Common myeloid progenitor, CD34-positive (primary cell): ENCODE data around the gene GSTO1.
A peak's percentile ranks its signal among the peaks of the same experiment; 100 is the strongest.

Experiments
- CTCF ChIA-PET: fragments of 350-600 bp; sonication (Branson Sonifier 250); formaldehyde crosslinking; loops from one replicate; lab custom pipeline; 2021; ENCODE audit warnings: antibody characterized with exemption; lab: Charles Lee
- POLR2A ChIA-PET: fragments of 350-600 bp; sonication (Branson Sonifier 250); formaldehyde crosslinking; loops from one replicate; lab custom pipeline; 2021; ENCODE audit warnings: antibody characterized with exemption; lab: Charles Lee
- DNase-seq, 3 donors: peaks; one replicate each; pipeline versions ENCODE4 v3.0.0 to v3.0.0-alpha.2; 2013
- H3K27ac ChIP-seq, 2 experiments: 1 replicate in 1 of 2; 2 replicates in 1 of 2; pipeline ENCODE4 v1.7.0; 2013; ENCODE audit warnings: inconsistent platforms in 2 of 2, low read length in 2 of 2, mild to moderate bottlenecking in 2 of 2, low read depth in 1 of 2, moderate library complexity in 1 of 2; ENCODE audit not compliant: severe bottlenecking in 2 of 2, insufficient read depth in 1 of 2, poor library complexity in 1 of 2
- H3K27me3 ChIP-seq, 5 experiments: replicated peaks in 2 of 5; 1 replicate in 3 of 5; 2 replicates in 2 of 5; pipeline versions ENCODE4 v1.6.1 to v1.7.0; 2013; ENCODE audit warnings: low read length in 4 of 5, mild to moderate bottlenecking in 2 of 5, moderate library complexity in 2 of 5, inconsistent platforms in 1 of 5; ENCODE audit not compliant: insufficient read depth in 5 of 5, control insufficient read depth in 4 of 5
- H3K36me3 ChIP-seq, 4 experiments: 1 replicate in 2 of 4; 2 replicates in 2 of 4; pipeline versions ENCODE4 v1.6.1 to v1.7.0; 2013; ENCODE audit warnings: low read length in 3 of 4, control low read depth in 1 of 4, mild to moderate bottlenecking in 1 of 4; ENCODE audit not compliant: control insufficient read depth in 4 of 4, insufficient read depth in 4 of 4
- H3K4me1 ChIP-seq, 4 experiments: 1 replicate in 3 of 4; 2 replicates in 1 of 4; pipeline versions ENCODE4 v1.6.1 to v1.7.1; 2013; ENCODE audit warnings: low read length in 3 of 4, mild to moderate bottlenecking in 3 of 4, control low read depth in 1 of 4, inconsistent platforms in 1 of 4, moderate library complexity in 1 of 4; ENCODE audit not compliant: control insufficient read depth in 4 of 4, insufficient read depth in 4 of 4; ENCODE audit errors: control extremely low read depth in 1 of 4
- H3K4me3 ChIP-seq, 7 experiments: 1 replicate in 4 of 7; 2 replicates in 3 of 7; pipeline versions ENCODE4 v1.5.1 to v1.7.0; 2013; ENCODE audit warnings: mild to moderate bottlenecking in 7 of 7, low read length in 6 of 7, moderate library complexity in 6 of 7, inconsistent platforms in 2 of 7, low read depth in 2 of 7, control low read depth in 1 of 7; ENCODE audit not compliant: insufficient read depth in 4 of 7, control insufficient read depth in 1 of 7; ENCODE audit errors: extremely low read depth in 1 of 7
- H3K9me3 ChIP-seq, 5 experiments: 1 replicate in 4 of 5; 2 replicates in 1 of 5; pipeline versions ENCODE4 v1.6.1 to v1.7.1; 2013; ENCODE audit warnings: low read length in 4 of 5, mild to moderate bottlenecking in 2 of 5, inconsistent platforms in 1 of 5, low read depth in 1 of 5, moderate library complexity in 1 of 5; ENCODE audit not compliant: control insufficient read depth in 4 of 5, insufficient read depth in 2 of 5; ENCODE audit errors: control extremely low read depth in 1 of 5
- WGBS: methylation state at CpG from one replicate; pipeline ENCODE4 v1.1.5; 2013; ENCODE audit not compliant: insufficient coverage; 5-methylcytosine and 5-hydroxymethylcytosine counted together

GSTO1 gene

DNA sequence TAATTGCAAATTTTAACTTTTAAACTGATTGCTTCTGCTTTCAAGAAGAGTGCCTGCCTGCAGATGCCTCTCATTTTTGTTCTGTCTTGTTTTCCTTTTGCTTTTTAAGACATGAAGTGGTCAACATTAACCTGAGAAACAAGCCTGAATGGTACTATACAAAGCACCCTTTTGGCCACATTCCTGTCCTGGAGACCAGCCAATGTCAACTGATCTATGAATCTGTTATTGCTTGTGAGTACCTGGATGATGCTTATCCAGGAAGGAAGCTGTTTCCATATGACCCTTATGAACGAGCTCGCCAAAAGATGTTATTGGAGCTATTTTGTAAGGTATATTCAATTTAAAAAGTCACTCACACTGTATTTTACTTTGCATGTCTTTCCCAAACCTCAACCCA, 23.1 kb downstream of the GSTO1 start:
- no peaks in the 10 kb centered on the region for H3K27me3 ChIP-seq
- no peak overlapping the region for H3K27ac ChIP-seq
- H3K4me3 ChIP-seq = no peak overlapping the region
- no peaks in the 10 kb centered on the region for H3K9me3 ChIP-seq
- ChIA-PET CTCF (interaction anchor here (0.9 to 9.6 kb wide), 5 partner anchors 15 to 76 kb away, joined by 3 to 207 read pairs (median 4); partner anchors contain the start of genes CFAP58 and GSTO1), POLR2A (no interaction called here)
- no peak for DNase-seq
- no peaks in the 10 kb centered on the region for H3K36me3 ChIP-seq
- WGBS = no CpG with 5 or more reads among the region's 2 CpGs
- H3K4me1 ChIP-seq = peaks cover 0 to 20% (median 9%) of the 10 kb centered on the region in 4 experiments

- ChIA-PET POLR2A (interaction anchor here (0.6 to 0.9 kb wide), 2 partner anchors 9 to 12 kb away, joined by 3 read pairs; no protein-coding TSS in a partner anchor), CTCF (interaction anchor here (1.0 to 9.6 kb wide), 4 partner anchors 13 to 70 kb away, joined by 4 to 207 read pairs (median 48); partner anchors contain the start of gene ITPRIP)
- H3K4me3 ChIP-seq = peak overlapping the region in 2 of 7 experiments; percentile 10 to 12
- no peaks in the 10 kb centered on the region for H3K27me3 ChIP-seq
- no peak overlapping the region for H3K27ac ChIP-seq
- H3K4me1 ChIP-seq = peaks cover 0 to 16% (median 5%) of the 10 kb centered on the region in 4 experiments
- H3K36me3 ChIP-seq = no peaks in the 10 kb centered on the region
- no peak for DNase-seq
- no peaks in the 10 kb centered on the region for H3K9me3 ChIP-seq
- WGBS = no CpG with 5 or more reads among the region's 3 CpGs
Observed at GRCh38 chr10:104279550-104280259, 25.0 kb downstream of the GSTO1 start.

- 94% methylated on average over 2 of the region's 3 CpGs for WGBS
- POLR2A ChIA-PET = no interaction called here
- Histone ChIP-seq H3K4me3 (no peak overlapping the region), H3K27ac (no peak overlapping the region), H3K27me3 (no peaks in the 10 kb centered on the region), H3K9me3 (no peaks in the 10 kb centered on the region), H3K36me3 (no peaks in the 10 kb centered on the region), H3K4me1 (peaks cover 0 to 6% (median 3%) of the 10 kb centered on the region in 4 experiments)
- DNase-seq = no peak
- CTCF ChIA-PET = interaction anchor here (1.4 to 9.6 kb wide), 4 partner anchors 10 to 68 kb away, joined by 3 to 207 read pairs (median 54); no protein-coding TSS in a partner anchor
Observed at GRCh38 chr10:104281694-104282093, 27.0 kb downstream of the GSTO1 start.

- Histone ChIP-seq H3K4me3 (no peak overlapping the region), H3K9me3 (no peaks in the 10 kb centered on the region), H3K4me1 (no peaks in the 10 kb centered on the region), H3K27me3 (no peaks in the 10 kb centered on the region), H3K36me3 (no peaks in the 10 kb centered on the region), H3K27ac (no peak overlapping the region)
- ChIA-PET CTCF (interaction anchor here (1.4 to 16.6 kb wide), 5 partner anchors 8 to 64 kb away, joined by 3 to 207 read pairs (median 11); no protein-coding TSS in a partner anchor), POLR2A (no interaction called here)
- WGBS = 90% methylated on average over 5 of the region's 7 CpGs
- DNase-seq = no peak
Observed at GRCh38 chr10:104284846-104285245, 30.2 kb downstream of the GSTO1 start.

DNA sequence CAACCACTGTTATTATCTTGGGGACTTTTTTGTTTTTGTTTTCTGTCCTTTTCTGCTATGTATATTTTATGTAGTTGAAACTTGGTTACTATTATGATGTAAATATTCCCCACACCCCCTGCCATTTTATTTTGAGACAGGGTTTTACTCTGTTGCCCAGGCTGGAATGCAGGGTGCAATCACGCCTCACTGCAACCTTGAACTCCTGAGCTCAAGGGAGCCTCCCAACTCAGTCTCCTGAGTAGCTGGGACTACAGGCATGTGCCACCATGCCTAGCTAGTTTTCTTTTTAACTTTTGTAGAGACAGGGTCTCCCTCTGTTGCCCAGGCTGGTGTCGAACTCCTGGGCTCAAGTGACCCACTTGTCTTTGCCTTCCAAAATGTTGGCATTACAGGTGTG, 32.2 kb downstream of the GSTO1 start:
- CTCF ChIA-PET = interaction anchor here (0.8 to 16.6 kb wide), 4 partner anchors 10 to 62 kb away, joined by 3 to 207 read pairs (median 100); no protein-coding TSS in a partner anchor
- no peaks in the 10 kb centered on the region for H3K9me3 ChIP-seq
- WGBS = 95% methylated on average over 2 of the region's 2 CpGs
- POLR2A ChIA-PET = no interaction called here
- H3K27ac ChIP-seq = no peak overlapping the region
- no peak for DNase-seq
- H3K4me3 ChIP-seq = no peak overlapping the region
- H3K36me3 ChIP-seq = no peaks in the 10 kb centered on the region
- no peaks in the 10 kb centered on the region for H3K27me3 ChIP-seq
- peaks cover 0 to 7% (median 2%) of the 10 kb centered on the region in 4 experiments for H3K4me1 ChIP-seq

- H3K9me3 ChIP-seq = no peaks in the 10 kb centered on the region
- DNase-seq = no peak
- no peaks in the 10 kb centered on the region for H3K27me3 ChIP-seq
- 100% methylated on average over 1 of the region's 1 CpG for WGBS
- CTCF ChIA-PET = interaction anchor here (9.8 to 16.6 kb wide), 3 partner anchors 11 to 61 kb away, joined by 115 to 207 read pairs (median 190); no protein-coding TSS in a partner anchor
- POLR2A ChIA-PET = no interaction called here
- H3K36me3 ChIP-seq = no peaks in the 10 kb centered on the region
- H3K27ac ChIP-seq = no peak overlapping the region
- no peak overlapping the region for H3K4me3 ChIP-seq
- peaks cover 0 to 12% (median 7%) of the 10 kb centered on the region in 4 experiments for H3K4me1 ChIP-seq
Observed at GRCh38 chr10:104288355-104288754, 33.7 kb downstream of the GSTO1 start.
